Heart right ventricle (tissue), 16 donors: ENCODE measurements around the gene LECT2. TPM values are rescaled to one million over a fixed set of nuclear protein-coding genes. Genes with fewer than 3 reads are reported as not detected.

ENCODE experiments used
- ATAC-seq, 8 donors: fragments of 200-7000 bp; cut with Tn5 transposase; one replicate each; pipeline ENCODE4 v1.9.1; 2020; ENCODE audit warnings: mild to moderate bottlenecking in 8 of 8, moderate library complexity in 8 of 8, moderate number of reproducible peaks in 1 of 8
- DNase-seq, 2 donors: peaks; one replicate each; pipeline ENCODE4 v3.0.0-alpha.2; 2020
- H3K27ac ChIP-seq, 10 donors: fragments of 200-600 bp; sonication (generic) in 2 of 10; one replicate each; pipeline versions ENCODE4 v1.5.0 to v1.8.0; 2020 to 2022; ENCODE audit warnings: mild to moderate bottlenecking in 3 of 10
- H3K27me3 ChIP-seq, 7 donors: fragments of 200-600 bp; one replicate each; pipeline ENCODE4 v1.8.0; 2021 to 2022; ENCODE audit warnings: mild to moderate bottlenecking in 2 of 7
- H3K36me3 ChIP-seq, 9 donors: fragments of 200-600 bp; sonication (generic) in 1 of 9; one replicate each; pipeline versions ENCODE4 v1.5.0 to v1.8.0; 2020 to 2022; ENCODE audit warnings: mild to moderate bottlenecking in 2 of 9
- H3K4me1 ChIP-seq, 9 donors: fragments of 200-600 bp; sonication (generic) in 1 of 9; one replicate each; pipeline versions ENCODE4 v1.5.0 to v1.8.0; 2020 to 2022; ENCODE audit warnings: mild to moderate bottlenecking in 4 of 9
- H3K4me3 ChIP-seq, 10 donors: fragments of 200-600 bp; sonication (generic) in 2 of 10; one replicate each; pipeline versions ENCODE4 v1.5.0 to v1.8.0; 2020 to 2022; ENCODE audit warnings: mild to moderate bottlenecking in 7 of 10, moderate library complexity in 2 of 10
- H3K9me3 ChIP-seq, 11 donors: fragments of 200-600 bp in 10 of 11; sonication (generic) in 2 of 11; one replicate each; pipeline versions ENCODE4 v1.5.0 to v1.8.0; 2013 to 2022; ENCODE audit warnings: mild to moderate bottlenecking in 2 of 11, control low read depth in 1 of 11, moderate library complexity in 1 of 11
- WGBS, 2 donors: extraction: QIAGEN DNeasy Blood & Tissue Kit; methylation state at CpG; one replicate each; pipeline ENCODE4 v1.1.7; 2013; ENCODE audit warnings: inconsistent platforms in 1 of 2; 5-methylcytosine and 5-hydroxymethylcytosine counted together
- intact Hi-C, 10 donors: fragments of 100-400 bp; cut with DNase I; formaldehyde crosslinking; loops; one replicate each; pipeline versions ENCODE4 v1.11.1 to v1.14.2; 2022
- polyA plus RNA-seq, 2 donors: library from polyadenylated mRNA; stranded (reverse); fragments of 200-250 nt; gene quantifications; one replicate each; pipeline ENCODE4 v1.2.3, GENCODE V29; 2013
- total RNA-seq, 10 donors: library from RNA; stranded (reverse); fragmentation: NEBNext Ultra II Directional in 3 of 10; extraction: Animal tissue kit (Norgen Biotek cat#: 25700) in 3 of 10; gene quantifications; one replicate each; pipeline versions ENCODE4 v1.2.1 to v1.2.4, GENCODE V29; 2021 to 2023
- TF ChIP-seq, protein P1 (sequence below), 9 donors: fragments of 200-600 bp; sonication (generic) in 2 of 9; IDR thresholded peaks; one replicate each; pipeline versions ENCODE4 v1.5.0 to v1.8.0; 2021 to 2022; ENCODE audit warnings: antibody characterized with exemption in 9 of 9, mild to moderate bottlenecking in 5 of 9, moderate library complexity in 1 of 9
- donor health status: Arrhythmogenic right ventricular cardiomyopathy.
- donor health status: ischemic (EF 13 %, LVEDD 7.1; RV severe dilation, severe dysfunction).
- donor health status: healthy with polysubstance abuse.
- donor health status: DM: no; HTN: yes; CAD: no.
- donor health status: DM: no; HTN: no; CAD: no.
- donor health status: ischemic (EF 25% LVEDD 6.9; RV normal size, moderate dysfunction).
- donor health status: ischemic (EF 25% LVEDD 5.7; RV mildly dilated, moderate dysfunction).
- donor health status: healthy.
- donor health status: DM: yes; HTN: yes; CAD: no.
- donor health status: Ischemic cardiomyopathy.
- donor health status: ischemic (EF 35%, LVEDD 5.7; RV mildly dilated, moderate dysfunction).
- donor health status: nonischemic (EF 11% LVEDD 7.7; RV severe dilation, severe dysfunction).
- donor health status: DM: yes; HTN: yes; CAD: no.
- donor health status: PGD.
- donor health status: ischemic (EF 29% LVEDD 5.4; RV normal size, mild dysfunction).
- donor health status: nonischemic (EF 23%, LVEDD 6.1; RV moderate dilation, normal function).

LECT2 gene
- total and polyA plus RNA-seq, 12 donors, result not detected

DNA sequence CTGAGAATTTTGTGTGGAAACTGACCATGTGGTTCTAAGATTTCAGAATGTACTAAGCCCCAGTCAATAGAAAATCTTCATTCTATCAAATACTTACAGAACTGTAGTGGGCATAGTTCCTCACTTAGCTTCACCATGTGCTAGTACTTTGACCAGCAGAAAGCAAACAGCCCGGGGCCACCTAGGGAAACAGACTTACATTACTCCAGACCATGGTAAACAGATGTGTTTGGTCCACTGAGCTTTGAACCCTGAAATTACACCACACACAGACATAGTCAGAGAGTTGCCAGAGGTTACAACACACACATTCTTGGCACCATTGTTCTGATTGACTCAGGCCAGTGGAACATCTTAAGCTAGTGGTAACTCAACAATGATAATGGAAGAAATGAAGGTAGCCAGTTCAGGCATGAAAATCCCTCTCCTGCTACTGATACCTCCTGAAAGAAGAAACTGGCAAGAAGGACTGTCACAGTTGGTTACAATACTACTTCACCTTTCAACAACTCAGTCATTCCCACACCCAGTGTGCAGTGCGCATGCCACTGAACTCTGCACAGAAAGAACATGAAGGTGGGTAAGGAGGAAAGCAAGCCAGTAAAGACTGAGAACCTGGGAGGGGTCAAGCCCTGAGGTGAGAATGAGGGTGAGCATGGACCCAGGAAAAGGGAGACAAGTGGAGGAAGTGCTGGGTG, 18.7 kb upstream of the LECT2 start:
- Histone ChIP-seq H3K27ac (no peak overlapping the region), H3K27me3 (peaks cover 0 to 34% (median 0%) of the 10 kb centered on the region in 7 donors), H3K36me3 (no peaks in the 10 kb centered on the region), H3K9me3 (peaks cover 0 to 8% (median 0%) of the 10 kb centered on the region in 11 donors), H3K4me3 (no peak overlapping the region), H3K4me1 (peaks cover 0 to 19% (median 6%) of the 10 kb centered on the region in 9 donors)
- intact Hi-C loops, result loop anchor here in 3 of 10 donors (10.0 kb wide), 3 partner anchors 51 to 201 kb away; partner anchors contain the start of gene TGFBI (in 1 of the 3)
- DNase-seq (no peak), ATAC-seq (peak in 3 of 8 donors; percentile 31 to 78 (median 50))
- TF ChIP-seq, protein P1, sequence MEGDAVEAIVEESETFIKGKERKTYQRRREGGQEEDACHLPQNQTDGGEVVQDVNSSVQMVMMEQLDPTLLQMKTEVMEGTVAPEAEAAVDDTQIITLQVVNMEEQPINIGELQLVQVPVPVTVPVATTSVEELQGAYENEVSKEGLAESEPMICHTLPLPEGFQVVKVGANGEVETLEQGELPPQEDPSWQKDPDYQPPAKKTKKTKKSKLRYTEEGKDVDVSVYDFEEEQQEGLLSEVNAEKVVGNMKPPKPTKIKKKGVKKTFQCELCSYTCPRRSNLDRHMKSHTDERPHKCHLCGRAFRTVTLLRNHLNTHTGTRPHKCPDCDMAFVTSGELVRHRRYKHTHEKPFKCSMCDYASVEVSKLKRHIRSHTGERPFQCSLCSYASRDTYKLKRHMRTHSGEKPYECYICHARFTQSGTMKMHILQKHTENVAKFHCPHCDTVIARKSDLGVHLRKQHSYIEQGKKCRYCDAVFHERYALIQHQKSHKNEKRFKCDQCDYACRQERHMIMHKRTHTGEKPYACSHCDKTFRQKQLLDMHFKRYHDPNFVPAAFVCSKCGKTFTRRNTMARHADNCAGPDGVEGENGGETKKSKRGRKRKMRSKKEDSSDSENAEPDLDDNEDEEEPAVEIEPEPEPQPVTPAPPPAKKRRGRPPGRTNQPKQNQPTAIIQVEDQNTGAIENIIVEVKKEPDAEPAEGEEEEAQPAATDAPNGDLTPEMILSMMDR (IDR thresholded peaks at IDR 0.05), result no peak
- WGBS, 2 donors, result 83 to 90% methylated on average over 2 of the region's 2 CpGs

DNA sequence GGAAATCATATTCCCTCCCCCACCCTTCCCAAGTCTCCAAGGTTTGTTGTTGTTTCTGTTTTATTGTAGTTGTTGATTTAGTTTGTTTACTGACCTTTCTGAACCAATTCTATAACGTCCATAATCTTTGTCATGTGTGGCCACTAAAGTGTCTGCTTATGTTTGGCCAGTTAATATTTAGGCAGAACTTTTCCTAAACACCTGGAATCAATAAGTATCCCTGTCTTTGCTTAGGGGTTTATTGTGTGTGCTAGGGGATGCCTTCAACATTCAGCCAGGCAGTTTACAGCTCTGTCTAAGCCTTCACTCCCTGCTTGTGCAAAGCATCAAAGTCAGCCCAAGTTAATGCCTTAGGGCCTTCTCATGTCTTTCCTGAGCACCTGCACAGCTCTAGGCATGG, 16.9 kb upstream of the LECT2 start:
- Histone ChIP-seq H3K27ac (no peak overlapping the region), H3K4me3 (no peak overlapping the region), H3K9me3 (peaks cover 0 to 8% (median 0%) of the 10 kb centered on the region in 11 donors), H3K27me3 (peaks cover 0 to 34% (median 0%) of the 10 kb centered on the region in 7 donors), H3K4me1 (peaks cover 0 to 12% (median 0%) of the 10 kb centered on the region in 9 donors), H3K36me3 (no peaks in the 10 kb centered on the region)
- TF ChIP-seq, protein P1 (IDR thresholded peaks at IDR 0.05), result no peak
- intact Hi-C loops, result loop anchor here in 3 of 10 donors (10.0 kb wide), 3 partner anchors 53 to 203 kb away; partner anchors contain the start of gene TGFBI (in 1 of the 3)
- ATAC-seq, result no peak
- WGBS, 2 donors, result 35 to 45% methylated on average over 1 of the region's 1 CpG
- no peak for DNase-seq

DNA sequence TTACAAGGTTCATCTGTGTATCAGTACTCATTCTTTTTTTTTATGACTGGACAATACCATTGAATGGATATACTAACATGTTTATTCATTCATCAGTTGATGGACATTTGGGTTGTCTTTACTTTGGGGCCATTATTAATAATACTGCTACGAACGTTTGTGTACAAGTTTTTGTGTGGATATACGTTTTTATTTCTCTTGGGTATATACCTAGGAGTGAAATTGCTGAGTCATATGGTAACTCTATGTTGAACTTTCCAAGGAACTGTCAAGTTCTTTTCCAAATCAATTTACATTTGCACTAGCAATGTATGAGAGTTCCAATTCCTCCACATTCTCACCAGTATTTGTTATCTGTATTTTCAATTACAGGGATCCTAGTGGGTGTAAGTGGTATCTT, 12.0 kb upstream of the LECT2 start:
- Histone ChIP-seq H3K4me1 (peaks cover 0 to 9% (median 0%) of the 10 kb centered on the region in 9 donors), H3K27ac (peak overlapping the region in 2 of 10 donors; percentile 7 to 28), H3K9me3 (peaks cover 0 to 8% (median 0%) of the 10 kb centered on the region in 11 donors), H3K27me3 (peaks cover 0 to 13% (median 0%) of the 10 kb centered on the region in 7 donors), H3K4me3 (no peak overlapping the region), H3K36me3 (no peaks in the 10 kb centered on the region)
- 82 to 87% methylated on average over 3 of the region's 3 CpGs for WGBS, 2 donors
- DNase-seq, result no peak
- intact Hi-C loops, result loop anchor here in 3 of 10 donors (5.0 kb wide), 2 partner anchors 96 to 116 kb away; no protein-coding TSS in a partner anchor
- no peak for ATAC-seq
- TF ChIP-seq, protein P1 (IDR thresholded peaks at IDR 0.05), result no peak

DNA sequence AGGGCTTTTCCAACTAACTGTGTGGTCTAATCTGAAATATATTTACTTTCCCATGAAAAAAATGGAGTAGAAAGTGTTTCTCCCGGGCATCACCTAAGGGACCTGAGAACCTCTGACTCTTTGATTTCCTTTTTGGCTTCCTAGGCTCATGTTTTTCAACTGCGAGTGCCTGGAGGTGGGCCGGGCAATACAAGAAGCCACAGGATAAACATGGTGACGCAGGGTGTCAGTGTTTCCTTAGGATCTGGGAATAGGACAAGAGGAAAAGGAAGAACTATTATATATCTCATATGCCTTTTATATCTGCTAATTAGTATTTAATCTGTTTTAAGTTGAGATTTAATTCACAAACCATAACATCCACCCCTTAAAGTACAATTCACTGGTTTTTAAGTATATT, 11.4 kb upstream of the LECT2 start:
- peak overlapping the region in 3 of 10 donors; percentile 7 to 28 (median 23) for H3K27ac ChIP-seq
- H3K27me3 ChIP-seq, result peaks cover 0 to 13% (median 0%) of the 10 kb centered on the region in 7 donors
- ATAC-seq (peak in 5 of 8 donors; percentile 47 to 84 (median 72)), DNase-seq (peak in 1 of 2 donors; percentile 15)
- 50 to 57% methylated on average over 4 of the region's 4 CpGs for WGBS, 2 donors
- no peak overlapping the region for H3K4me3 ChIP-seq
- no peaks in the 10 kb centered on the region for H3K36me3 ChIP-seq
- intact Hi-C loops, result loop anchor here in 3 of 10 donors (5.0 kb wide), 2 partner anchors 96 to 116 kb away; no protein-coding TSS in a partner anchor
- TF ChIP-seq, protein P1 (IDR thresholded peaks at IDR 0.05), result peak in 6 of 9 donors; percentile 13 to 51 (median 25)
- peaks cover 0 to 9% (median 0%) of the 10 kb centered on the region in 9 donors for H3K4me1 ChIP-seq
- H3K9me3 ChIP-seq, result peaks cover 0 to 7% (median 0%) of the 10 kb centered on the region in 11 donors
